HepG2 (cell line): ENCODE measurements around the gene CACHD1. TPM values are rescaled to one million over a fixed set of nuclear protein-coding genes. Genes with fewer than 3 reads are reported as not detected.

Experiments used
- ATAC-seq: fragments of 200-7000 bp; cut with Tn5 transposase; 3 replicates; pipeline ENCODE4 v1.9.1; 2020; ENCODE audit warnings: mild to moderate bottlenecking, moderate library complexity
- BruUV-seq: library from RNA; stranded (reverse); fragments of 400-500 nt; replicated peaks from 2 replicates; lab custom pipeline; 2021; lab: Mats Ljungman, UMichigan
- CTCF ChIA-PET: fragments of 300-600 bp; formaldehyde crosslinking; extraction: SDS; loops from one replicate; lab custom pipeline; 2021; ENCODE audit warnings: low total read pairs, inconsistent platforms, low intra/inter-chr PET ratio; lab: Yijun Ruan, JAX
- POLR2A ChIA-PET: fragments of 350-600 bp; sonication (Branson Sonifier 250); formaldehyde crosslinking; loops from one replicate; lab custom pipeline; 2020; ENCODE audit warnings: antibody characterized with exemption, inconsistent platforms; lab: Yijun Ruan, JAX
- DNase-seq: peaks from one replicate; pipeline ENCODE4 v3.0.0-alpha.2; 2015; ENCODE audit warnings: low spot score
- FAIRE-seq: peaks from 3 replicates; lab custom pipeline; 2011; peaks lifted over from hg19 to GRCh38; lab: Jason Lieb, UNC
- H2AFZ ChIP-seq: one replicate; pipeline ENCODE4 v1.6.1; 2011; ENCODE audit warnings: low read length, inconsistent platforms
- H3K27ac ChIP-seq: fragments of 300-600 bp; 3 replicates; pipeline ENCODE4 v1.8.0; 2011; ENCODE audit warnings: mixed run types, mild to moderate bottlenecking, mixed read lengths, low read length, inconsistent platforms; ENCODE audit not compliant: insufficient read depth; ENCODE audit errors: extremely low read length
- H3K27me3 ChIP-seq, 2 experiments: fragments of 200-600 bp in 1 of 2; 2 replicates in 1 of 2; 3 replicates in 1 of 2; pipeline versions ENCODE4 v1.6.0 to v1.8.0; 2011; ENCODE audit warnings: low read length in 2 of 2, mild to moderate bottlenecking in 2 of 2, moderate library complexity in 2 of 2, inconsistent platforms in 1 of 2; ENCODE audit not compliant: insufficient read depth in 2 of 2, control insufficient read depth in 1 of 2
- H3K36me3 ChIP-seq, 2 experiments: fragments of 200-600 bp in 1 of 2; replicated peaks in 1 of 2; 2 replicates in 1 of 2; 3 replicates in 1 of 2; pipeline versions ENCODE4 v1.5.1 to v1.8.0; 2011; ENCODE audit warnings: low read length in 2 of 2, inconsistent platforms in 1 of 2; ENCODE audit not compliant: insufficient read depth in 2 of 2, control insufficient read depth in 1 of 2
- H3K4me1 ChIP-seq: 2 replicates; pipeline ENCODE4 v1.5.1; 2012; ENCODE audit warnings: low read length, inconsistent platforms; ENCODE audit not compliant: insufficient read depth
- H3K4me2 ChIP-seq: 2 replicates; pipeline ENCODE4 v1.6.0; 2011; ENCODE audit warnings: low read depth, low read length, inconsistent platforms
- H3K4me3 ChIP-seq, 3 experiments: fragments of 200-600 bp in 1 of 3; sonication (generic), shearing (Covaris generic) in 1 of 3; replicated peaks in 1 of 3; 2 replicates each; pipeline ENCODE4 v1.5.1; 2011 to 2016; ENCODE audit warnings: low read length in 3 of 3, inconsistent platforms in 2 of 3, low read depth in 2 of 3, mild to moderate bottlenecking in 2 of 3, control low read depth in 1 of 3, mixed read lengths in 1 of 3; ENCODE audit not compliant: insufficient read depth in 1 of 3
- H3K79me2 ChIP-seq: one replicate; pipeline ENCODE4 v1.6.1; 2011; ENCODE audit warnings: low read length, inconsistent platforms; ENCODE audit not compliant: insufficient read depth
- H3K9ac ChIP-seq: 2 replicates; pipeline ENCODE4 v1.6.0; 2011; ENCODE audit warnings: mild to moderate bottlenecking, low read depth, low read length, inconsistent platforms; ENCODE audit not compliant: insufficient read depth
- H3K9me3 ChIP-seq: 2 replicates; pipeline ENCODE4 v1.5.1; 2012; ENCODE audit warnings: mild to moderate bottlenecking, low read length
- H4K20me1 ChIP-seq: 2 replicates; pipeline ENCODE4 v1.6.0; 2011; ENCODE audit warnings: inconsistent platforms, mild to moderate bottlenecking, low read length, moderate library complexity; ENCODE audit not compliant: insufficient read depth
- CHCHD3 ChIP-seq: sonication (generic); formaldehyde crosslinking; IDR thresholded peaks from 2 replicates; pipeline ENCODE4 v1.8.0; 2022; ENCODE audit warnings: mild to moderate bottlenecking, missing genetic modification reagents, moderate library complexity
- FOXK1 ChIP-seq: sonication (generic); formaldehyde crosslinking; IDR thresholded peaks from 2 replicates; pipeline ENCODE4 v1.4.0; 2020; ENCODE audit warnings: low read depth, missing genetic modification reagents, borderline replicate concordance
- HNF4A ChIP-seq: sonication (generic); formaldehyde crosslinking; IDR thresholded peaks from 2 replicates; pipeline ENCODE4 v1.4.0; 2020; ENCODE audit warnings: missing genetic modification reagents
- MEIS2 ChIP-seq: sonication (generic); formaldehyde crosslinking; IDR thresholded peaks from 2 replicates; pipeline ENCODE4 v1.9.0; 2021; ENCODE audit warnings: mild to moderate bottlenecking, missing genetic modification reagents
- NFIC ChIP-seq: IDR thresholded peaks from 2 replicates; pipeline ENCODE4 v1.6.1; 2012; ENCODE audit warnings: mild to moderate bottlenecking, low read length, inconsistent platforms
- ZNF12 ChIP-seq: sonication (generic); formaldehyde crosslinking; IDR thresholded peaks from 2 replicates; pipeline ENCODE4 v1.5.0; 2020; ENCODE audit warnings: missing genetic modification reagents
- ZNF503 ChIP-seq: sonication (generic); formaldehyde crosslinking; IDR thresholded peaks from 2 replicates; pipeline ENCODE4 v1.4.0; 2020; ENCODE audit warnings: missing genetic modification reagents
- ZSCAN20 ChIP-seq: sonication (generic); formaldehyde crosslinking; IDR thresholded peaks from 2 replicates; pipeline ENCODE4 v1.4.0; 2020; ENCODE audit warnings: missing genetic modification reagents, mild to moderate bottlenecking, borderline replicate concordance
- WGBS: methylation state at CpG from one replicate; pipeline ENCODE4 v1.1.6; 2017; ENCODE audit warnings: low lambda C conversion rate; 5-methylcytosine and 5-hydroxymethylcytosine counted together
- in situ Hi-C: cut with HindIII; loops from 2 replicates; pipeline ENCODE4 v1.10.0; 2017; ENCODE audit warnings: low pct_unique_long_range_greater_than_20kb; ENCODE audit not compliant: extremely low pct_ligation_motif_present
- intact Hi-C: fragments of 100-400 bp; cut with micrococcal nuclease; formaldehyde crosslinking; loops from one replicate; pipeline ENCODE4 v1.10.0; 2022; ENCODE audit not compliant: unreplicated experiment
- polyA plus RNA-seq, 8 experiments: library from polyadenylated mRNA; depleted of rRNA in 3 of 8; stranded (reverse) in 7 of 8; unstranded in 1 of 8; fragments of >200 nt; fragmentation: Illumina TruSeq in 4 of 8; extraction: Trizol in 4 of 8; gene quantifications; 2 replicates each; pipeline versions ENCODE4 v1.2.1 to v1.2.3, GENCODE V29; 2011 to 2016; ENCODE audit warnings: low read depth in 4 of 8, missing spikeins in 1 of 8, mixed read lengths in 1 of 8; ENCODE audit not compliant: insufficient read depth in 1 of 8
- total RNA-seq, 5 experiments: library from RNA; depleted of rRNA; stranded (reverse); fragments of >200 nt; fragmentation: Illumina TruSeq; extraction: Trizol; gene quantifications; 2 replicates each; pipeline ENCODE4 v1.2.3, GENCODE V29; 2016; ENCODE audit warnings: low read depth in 1 of 5

Gene CACHD1
- total and polyA plus RNA-seq, 2 of the 13 experiments (the other 11 are each of a cell fraction or from before 2014, with no cell fraction given): 0.11 TPM; not detected in 1

- ATAC-seq (peak; percentile 80), DNase-seq (peak; percentile 24), FAIRE-seq (no peak)
- Histone ChIP-seq H3K4me2 (no peak overlapping the region), H3K27ac (no peak overlapping the region), H3K4me1 (peaks cover 17% of the 10 kb centered on the region), H3K4me3 (no peak overlapping the region), H3K9ac (no peak overlapping the region), H3K36me3 (no peaks in the 10 kb centered on the region), H3K79me2 (no peaks in the 10 kb centered on the region), H4K20me1 (no peaks in the 10 kb centered on the region), H2AFZ (no peak overlapping the region), H3K9me3 (no peaks in the 10 kb centered on the region)
- ChIA-PET POLR2A (no interaction called here), CTCF (no interaction called here)
- in situ Hi-C loops: no loop called here
- no TSS peak for BruUV-seq
- WGBS: 0% methylated on average over 8 of the region's 8 CpGs
- intact Hi-C loops: no loop called here
- TF ChIP-seq NFIC: no peak
- TF ChIP-seq ZSCAN20: no peak
- no peak for TF ChIP-seq CHCHD3
- TF ChIP-seq HNF4A: peak; percentile 5; the same call in 1 of the 2 replicates
- no peak for TF ChIP-seq FOXK1 (CRISPR knock-in tag)
- no peak for TF ChIP-seq ZNF503
- TF ChIP-seq, all 625 proteins: peak for 1
- peaks cover 0 to 3% of the 10 kb centered on the region in 2 experiments; a peak in 1 of 5 replicates for H3K27me3 ChIP-seq
Measured at GRCh38 chr1:64536836-64537490, 67.0 kb downstream of the CACHD1 start.

GRCh38 chr1:64537942-64538341 lies 68.0 kb downstream of the CACHD1 start:
- no peak for ATAC-seq
- H3K9me3 ChIP-seq: no peaks in the 10 kb centered on the region

More at GRCh38 chr1:64537942-64538341, 68.0 kb downstream of the CACHD1 start:
- CTCF ChIA-PET: no interaction called here
- H3K4me3 ChIP-seq: no peak overlapping the region
- H2AFZ ChIP-seq: no peak overlapping the region
- in situ Hi-C loops: no loop called here
- DNase-seq: no peak
- peaks cover 0 to 3% of the 10 kb centered on the region in 2 experiments; a peak in 1 of 5 replicates for H3K27me3 ChIP-seq
- H3K4me1 ChIP-seq: peaks cover 17% of the 10 kb centered on the region
- H3K36me3 ChIP-seq: no peaks in the 10 kb centered on the region
- WGBS: 58% methylated on average over 4 of the region's 4 CpGs
- no peaks in the 10 kb centered on the region for H3K79me2 ChIP-seq
- no peak for TF ChIP-seq ZNF12 (CRISPR knock-in tag)
- no peak for TF ChIP-seq MEIS2 (CRISPR knock-in tag)
- H4K20me1 ChIP-seq: no peaks in the 10 kb centered on the region
- FAIRE-seq: no peak
- H3K4me2 ChIP-seq: no peak overlapping the region
- intact Hi-C loops: no loop called here
- POLR2A ChIA-PET: no interaction called here
- no peak overlapping the region for H3K27ac ChIP-seq
- no peak overlapping the region for H3K9ac ChIP-seq
- BruUV-seq: no TSS peak
